Medulla oblongata (tissue), 1 donor: ENCODE data around the gene RALGPS1.
A peak's percentile ranks its signal among the peaks of the same experiment; 100 is the strongest.

Source experiments
- DNase-seq: peaks from one replicate; pipeline ENCODE4 v3.0.0-alpha.2; 2015; ENCODE audit errors: extremely low spot score

Gene RALGPS1

GRCh38 chr9:127223810-127224177 lies 309.2 kb downstream of the RALGPS1 start:
- DNase-seq = no peak

- DNase-seq = peak; percentile 85
Observed at GRCh38 chr9:127224178-127224882, 309.7 kb downstream of the RALGPS1 start.

GRCh38 chr9:127224883-127225739 lies 310.5 kb downstream of the RALGPS1 start:
- peak; percentile 96 for DNase-seq

- DNase-seq = peak; percentile 53
Observed at GRCh38 chr9:127225801-127226625, 311.4 kb downstream of the RALGPS1 start.

GRCh38 chr9:127229691-127230417 lies 315.3 kb downstream of the RALGPS1 start:
- DNase-seq = no peak

GRCh38 chr9:127231666-127232065 lies 317.1 kb downstream of the RALGPS1 start:
- DNase-seq = no peak

- DNase-seq = no peak
Observed at GRCh38 chr9:127232833-127233549, 318.4 kb downstream of the RALGPS1 start.

- DNase-seq = no peak
Observed at GRCh38 chr9:127233550-127233949, 319.0 kb downstream of the RALGPS1 start.

GRCh38 chr9:127233989-127234388 lies 319.4 kb downstream of the RALGPS1 start:
- DNase-seq = no peak

GRCh38 chr9:127237801-127238200 lies 323.2 kb downstream of the RALGPS1 start:
- no peak for DNase-seq

GRCh38 chr9:127241354-127241753 lies 326.8 kb downstream of the RALGPS1 start:
- DNase-seq = no peak

- DNase-seq = peak; percentile 98
Observed at GRCh38 chr9:127244609-127245601, 330.3 kb downstream of the RALGPS1 start.

- no peak for DNase-seq
Observed at GRCh38 chr9:127245637-127246164, 331.1 kb downstream of the RALGPS1 start.

GRCh38 chr9:127248241-127248640 lies 333.7 kb downstream of the RALGPS1 start:
- DNase-seq = no peak

GRCh38 chr9:127249877-127250276 lies 335.3 kb downstream of the RALGPS1 start:
- no peak for DNase-seq

GRCh38 chr9:127250896-127251391 lies 336.4 kb downstream of the RALGPS1 start:
- DNase-seq = no peak

GRCh38 chr9:127252410-127253318 lies 338.1 kb downstream of the RALGPS1 start:
- DNase-seq = no peak

GRCh38 chr9:127253446-127253845 lies 338.9 kb downstream of the RALGPS1 start:
- no peak for DNase-seq
